Spleen (tissue), 11 donors: ENCODE results near the gene HEATR5B. TPM values are rescaled to one million over a fixed set of nuclear protein-coding genes. Genes with fewer than 3 reads are reported as not detected.
A peak's percentile ranks its signal among the peaks of the same experiment; 100 is the strongest.

Experiments used
- DNase-seq: peaks from one replicate; pipeline ENCODE4 v3.0.0-alpha.2; 2020
- H3K27ac ChIP-seq, 8 donors: fragments of 200-600 bp; sonication (generic) in 7 of 8; 1 replicate in 4 of 8; 2 replicates in 4 of 8; pipeline versions ENCODE4 v1.5.0 to v1.8.0; 2016 to 2021; ENCODE audit warnings: inconsistent platforms in 4 of 8, mild to moderate bottlenecking in 4 of 8, moderate library complexity in 1 of 8
- H3K27me3 ChIP-seq, 7 donors: fragments of 200-600 bp; sonication (generic) in 6 of 7; replicated peaks in 1 of 7; 1 replicate in 4 of 7; 2 replicates in 3 of 7; pipeline versions ENCODE4 v1.5.0 to v1.8.0; 2016 to 2021; ENCODE audit warnings: inconsistent platforms in 3 of 7, mild to moderate bottlenecking in 1 of 7
- H3K36me3 ChIP-seq, 6 donors: fragments of 200-600 bp; sonication (generic) in 5 of 6; 1 replicate in 4 of 6; 2 replicates in 2 of 6; pipeline versions ENCODE4 v1.5.0 to v1.8.0; 2016 to 2021; ENCODE audit warnings: inconsistent platforms in 2 of 6
- H3K4me1 ChIP-seq, 6 donors: fragments of 200-600 bp; sonication (generic) in 5 of 6; 1 replicate in 3 of 6; 2 replicates in 3 of 6; pipeline versions ENCODE4 v1.5.0 to v1.8.0; 2016 to 2021; ENCODE audit warnings: inconsistent platforms in 3 of 6
- H3K4me3 ChIP-seq, 8 donors: fragments of 200-600 bp; sonication (generic) in 7 of 8; 1 replicate in 4 of 8; 2 replicates in 4 of 8; pipeline versions ENCODE4 v1.5.0 to v1.8.0; 2016 to 2021; ENCODE audit warnings: inconsistent platforms in 4 of 8, mild to moderate bottlenecking in 4 of 8, moderate library complexity in 2 of 8
- H3K9me3 ChIP-seq, 8 donors: fragments of 200-600 bp; sonication (generic) in 7 of 8; 1 replicate in 4 of 8; 2 replicates in 4 of 8; pipeline versions ENCODE4 v1.5.0 to v1.8.0; 2016 to 2021; ENCODE audit warnings: inconsistent platforms in 4 of 8
- CTCF ChIP-seq, 11 experiments: fragments of 200-600 bp in 7 of 11; fragments of 450-650 bp in 4 of 11; sonication (generic) in 4 of 11; IDR thresholded peaks in 8 of 11; conservative IDR thresholded peaks in 3 of 11; 1 replicate in 7 of 11; 2 replicates in 4 of 11; pipeline versions ENCODE4 v1.4.0 to v1.8.0; 2016 to 2021; ENCODE audit warnings: antibody characterized with exemption in 11 of 11, inconsistent platforms in 4 of 11, mild to moderate bottlenecking in 1 of 11
- POLR2A ChIP-seq, 3 donors: fragments of 450-650 bp; IDR thresholded peaks; one replicate each; pipeline ENCODE4 v1.5.1; 2017; ENCODE audit warnings: antibody characterized with exemption in 3 of 3, mild to moderate bottlenecking in 1 of 3
- POLR2AphosphoS5 ChIP-seq, 3 donors: sonication (generic); formaldehyde crosslinking; IDR thresholded peaks; one replicate each; pipeline ENCODE4 v1.5.1; 2017; ENCODE audit warnings: antibody characterized with exemption in 3 of 3
- WGBS, 5 donors: extraction: QIAGEN DNeasy Blood & Tissue Kit in 3 of 5; methylation state at CpG; one replicate each; pipeline versions ENCODE4 v1.1.5 to v1.1.7; 2013 to 2018; 5-methylcytosine and 5-hydroxymethylcytosine counted together
- intact Hi-C: fragments of 100-400 bp; cut with DNase I; formaldehyde crosslinking; loops from one replicate; pipeline ENCODE4 v1.15.0; 2023; ENCODE audit warnings: low total_unique reads
- polyA plus RNA-seq, 3 donors: library from polyadenylated mRNA; stranded (reverse); fragments of 200-250 nt; gene quantifications; one replicate each; pipeline ENCODE4 v1.2.1, GENCODE V29; 2013
- total RNA-seq, 7 donors: library from RNA; depleted of rRNA in 3 of 7; stranded (reverse); fragments of >200 nt in 3 of 7; fragmentation: NEBNext Ultra II Directional in 4 of 7; extraction: Animal tissue kit (Norgen Biotek cat#: 25700) in 4 of 7; gene quantifications; one replicate each; pipeline versions ENCODE4 v1.1.0 to v1.2.1, GENCODE V29; 2016 to 2021
- donor health status: healthy with polysubstance abuse.
- donor health status: DM: no; HTN: no; CAD: no; lungs with moderate emphysema.
- donor health status: DM: no; HTN: no; CAD: no.
- donor health status: Bipolar disorder and iron deficiency.
- donor health status: healthy.
- donor health status: DM: no; HTN: no; CAD: no.
- donor health status: DM: yes; HTN: yes; CAD: no.

HEATR5B gene
- total and polyA plus RNA-seq, 10 donors, result 5.5 to 58.2 (median 34.3) TPM

DNA sequence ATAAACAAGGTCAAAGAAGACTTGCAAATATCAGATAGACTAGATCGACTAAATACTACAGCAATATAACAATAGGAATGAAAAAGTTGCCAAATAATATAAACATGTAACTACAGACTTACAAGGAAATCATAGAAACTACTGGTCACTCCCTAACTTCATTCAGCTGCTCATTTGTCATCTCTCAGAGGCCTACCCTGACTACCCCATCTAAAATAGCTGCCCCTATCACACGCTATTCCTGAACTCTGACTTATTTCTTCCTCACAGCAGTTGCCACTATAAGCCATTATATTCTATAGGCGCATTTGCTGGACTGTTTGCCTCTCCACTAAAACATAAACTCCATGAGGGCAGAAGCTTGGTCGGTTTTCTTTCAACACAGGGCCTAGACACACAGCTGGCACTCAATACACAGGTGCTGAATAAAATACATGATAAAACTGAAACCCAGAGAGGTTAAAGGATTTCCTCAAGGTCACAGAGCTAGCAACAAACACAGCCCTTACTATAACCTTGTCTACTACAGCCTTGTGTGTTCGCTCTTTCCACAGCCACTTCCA lies 119.6 kb downstream of the HEATR5B start:
- 79 to 84% (median 80%) methylated on average over 5 of the region's 5 CpGs for WGBS, 5 donors
- Histone ChIP-seq H3K27me3 (no peaks in the 10 kb centered on the region), H3K4me3 (peak overlapping the region in 4 of 8 donors; percentile 83 to 100 (median 95)), H3K9me3 (no peaks in the 10 kb centered on the region), H3K36me3 (no peaks in the 10 kb centered on the region), H3K4me1 (peaks cover 19 to 70% (median 44%) of the 10 kb centered on the region in 6 donors), H3K27ac (peak overlapping the region in 5 of 8 donors; percentile 44 to 97 (median 92))
- no peak for DNase-seq
- intact Hi-C loops, result no loop called here
- TF ChIP-seq CTCF (IDR thresholded peaks at IDR 0.05 in 8 of 11, conservative IDR thresholded peaks at IDR 0.05 in 3 of 11) (no peak), POLR2A (IDR thresholded peaks at IDR 0.05) (no peak), POLR2AphosphoS5 (IDR thresholded peaks at IDR 0.05) (no peak)

DNA sequence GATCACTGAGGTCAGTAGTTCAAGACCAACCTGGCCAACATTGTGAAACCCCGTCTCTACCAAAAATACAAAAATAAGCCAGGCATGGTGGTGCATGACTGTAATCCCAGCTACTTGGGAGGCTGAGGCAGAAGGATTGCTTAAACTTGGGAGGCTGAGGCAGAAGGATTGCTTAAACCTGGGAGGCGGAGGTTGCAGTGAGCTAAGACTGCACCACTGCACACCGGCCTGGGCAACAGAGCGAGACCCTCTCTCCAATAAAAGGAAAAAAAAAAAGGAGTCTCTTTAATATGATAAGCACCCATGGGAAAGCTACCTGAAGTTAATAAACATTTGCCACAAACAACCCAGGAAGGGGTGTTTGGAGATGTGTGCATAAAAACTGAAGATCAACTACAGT lies 120.4 kb downstream of the HEATR5B start:
- 92 to 97% (median 94%) methylated on average over 4 of the region's 4 CpGs for WGBS, 5 donors
- no peak for DNase-seq
- intact Hi-C loops, result no loop called here
- TF ChIP-seq POLR2A (IDR thresholded peaks at IDR 0.05) (no peak), POLR2AphosphoS5 (IDR thresholded peaks at IDR 0.05) (no peak), CTCF (IDR thresholded peaks at IDR 0.05 in 8 of 11, conservative IDR thresholded peaks at IDR 0.05 in 3 of 11) (no peak)
- Histone ChIP-seq H3K4me3 (no peak overlapping the region), H3K27ac (no peak overlapping the region), H3K9me3 (no peaks in the 10 kb centered on the region), H3K4me1 (peaks cover 19 to 78% (median 46%) of the 10 kb centered on the region in 6 donors), H3K36me3 (peaks cover 0 to 4% (median 0%) of the 10 kb centered on the region in 6 donors), H3K27me3 (no peaks in the 10 kb centered on the region)

DNA sequence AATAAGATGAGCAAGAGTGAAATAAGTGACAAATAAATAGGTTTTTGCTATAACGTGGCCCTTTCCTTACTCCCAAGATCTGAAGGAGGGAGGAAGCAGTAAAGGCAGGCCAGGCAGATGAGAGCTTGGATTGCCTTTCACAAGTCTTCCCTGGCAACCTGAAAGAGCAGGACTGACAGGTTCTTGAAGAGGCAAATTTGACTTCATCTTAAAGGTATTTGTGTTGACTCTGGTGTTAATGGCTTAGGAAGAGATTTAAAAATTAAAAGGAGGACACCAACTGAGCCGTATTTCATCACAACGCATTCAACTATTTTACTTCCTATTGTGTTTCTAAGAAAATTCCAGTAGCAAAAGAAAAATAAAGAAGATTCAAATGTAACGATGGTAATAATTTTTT lies 121.1 kb downstream of the HEATR5B start:
- 87 to 95% (median 88%) methylated on average over 4 of the region's 4 CpGs for WGBS, 5 donors
- TF ChIP-seq POLR2A (IDR thresholded peaks at IDR 0.05), result no peak
- no peak for TF ChIP-seq POLR2AphosphoS5 (IDR thresholded peaks at IDR 0.05)
- no peak for TF ChIP-seq CTCF (IDR thresholded peaks at IDR 0.05 in 8 of 11, conservative IDR thresholded peaks at IDR 0.05 in 3 of 11)
- Histone ChIP-seq H3K27ac (no peak overlapping the region), H3K4me3 (no peak overlapping the region), H3K9me3 (no peaks in the 10 kb centered on the region), H3K27me3 (no peaks in the 10 kb centered on the region), H3K4me1 (peaks cover 19 to 77% (median 46%) of the 10 kb centered on the region in 6 donors), H3K36me3 (peaks cover 0 to 8% (median 0%) of the 10 kb centered on the region in 6 donors)
- no peak for DNase-seq
- intact Hi-C loops, result no loop called here

DNA sequence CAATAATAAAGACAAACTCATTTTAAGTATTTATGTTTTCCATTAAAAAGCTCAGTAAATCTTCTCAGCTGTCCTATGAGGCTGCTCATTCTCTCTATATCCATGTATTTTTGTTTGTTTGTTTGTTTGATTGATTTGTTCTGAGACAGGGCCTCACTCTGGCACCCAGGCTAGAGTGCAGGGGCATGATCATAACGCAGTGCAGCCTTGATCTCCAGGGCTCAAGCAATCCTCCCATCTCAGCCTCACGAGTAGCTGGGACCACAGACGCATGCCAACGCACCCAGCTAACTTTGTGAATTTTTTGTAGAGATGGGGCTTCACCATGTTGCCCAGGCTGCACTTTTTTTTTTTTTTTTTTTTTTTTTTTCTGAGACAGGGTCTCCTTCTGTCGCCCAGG lies 123.4 kb downstream of the HEATR5B start:
- Histone ChIP-seq H3K4me3 (no peak overlapping the region), H3K27ac (no peak overlapping the region), H3K27me3 (no peaks in the 10 kb centered on the region), H3K4me1 (peaks cover 15 to 81% (median 35%) of the 10 kb centered on the region in 6 donors), H3K36me3 (peaks cover 0 to 8% (median 0%) of the 10 kb centered on the region in 6 donors), H3K9me3 (no peaks in the 10 kb centered on the region)
- intact Hi-C loops, result no loop called here
- WGBS, 5 donors, result 86 to 95% (median 93%) methylated on average over 5 of the region's 5 CpGs
- no peak for DNase-seq
- TF ChIP-seq POLR2A (IDR thresholded peaks at IDR 0.05) (no peak), POLR2AphosphoS5 (IDR thresholded peaks at IDR 0.05) (no peak)
